Heart left ventricle (tissue), 16 donors: ENCODE data around the gene NLGN4X. TPM values are rescaled to one million over a fixed set of nuclear protein-coding genes. Genes with fewer than 3 reads are reported as not detected.

Experiments used
- ATAC-seq, 4 donors: fragments of 200-7000 bp; cut with Tn5 transposase; one replicate each; pipeline ENCODE4 v1.9.1; 2020 to 2022; ENCODE audit warnings: moderate library complexity in 4 of 4, mild to moderate bottlenecking in 3 of 4, moderate number of reproducible peaks in 1 of 4
- DNase-seq, 5 donors: peaks; one replicate each; pipeline ENCODE4 v3.0.0-alpha.2; 2020
- H3K27ac ChIP-seq, 12 donors: fragments of 200-600 bp; sonication (generic) in 4 of 12; one replicate each; pipeline versions ENCODE4 v1.5.0 to v1.8.0; 2016 to 2022; ENCODE audit warnings: mild to moderate bottlenecking in 2 of 12
- H3K27me3 ChIP-seq, 9 donors: fragments of 200-600 bp; sonication (generic) in 2 of 9; one replicate each; pipeline versions ENCODE4 v1.5.1 to v1.8.0; 2016 to 2022; ENCODE audit warnings: mild to moderate bottlenecking in 3 of 9
- H3K36me3 ChIP-seq, 9 donors: fragments of 200-600 bp; sonication (generic) in 2 of 9; one replicate each; pipeline versions ENCODE4 v1.5.0 to v1.8.0; 2018 to 2022; ENCODE audit warnings: mild to moderate bottlenecking in 2 of 9
- H3K4me1 ChIP-seq, 12 donors: fragments of 200-600 bp; sonication (generic) in 4 of 12; one replicate each; pipeline versions ENCODE4 v1.5.0 to v1.8.0; 2016 to 2022; ENCODE audit warnings: mild to moderate bottlenecking in 3 of 12
- H3K4me3 ChIP-seq, 12 donors: fragments of 200-600 bp; sonication (generic) in 4 of 12; one replicate each; pipeline versions ENCODE4 v1.5.0 to v1.8.0; 2017 to 2022; ENCODE audit warnings: mild to moderate bottlenecking in 9 of 12, moderate library complexity in 4 of 12
- H3K9me3 ChIP-seq, 12 donors: fragments of 200-600 bp; sonication (generic) in 4 of 12; one replicate each; pipeline versions ENCODE4 v1.5.0 to v1.8.0; 2016 to 2022; ENCODE audit warnings: mild to moderate bottlenecking in 1 of 12
- POLR2A ChIP-seq, 2 donors: fragments of 450-650 bp; IDR thresholded peaks; one replicate each; pipeline ENCODE4 v1.6.1; 2017; ENCODE audit warnings: antibody characterized with exemption in 2 of 2, mild to moderate bottlenecking in 2 of 2, moderate library complexity in 2 of 2
- WGBS, 4 donors: extraction: QIAGEN DNeasy Blood & Tissue Kit in 2 of 4; methylation state at CpG; one replicate each; pipeline versions ENCODE4 v1.1.5 to v1.1.7; 2013 to 2018; 5-methylcytosine and 5-hydroxymethylcytosine counted together
- intact Hi-C, 10 donors: fragments of 100-400 bp; cut with DNase I; formaldehyde crosslinking; loops; one replicate each; pipeline versions ENCODE4 v1.11.1 to v1.14.2; 2022
- polyA plus RNA-seq, 2 donors: library from polyadenylated mRNA; stranded (reverse); fragments of 200-250 nt; gene quantifications; one replicate each; pipeline ENCODE4 v1.2.3, GENCODE V29; 2013
- total RNA-seq, 9 donors: library from RNA; depleted of rRNA in 2 of 9; stranded (reverse); fragments of >200 nt in 2 of 9; fragmentation: NEBNext Ultra II Directional in 3 of 9; extraction: Animal tissue kit (Norgen Biotek cat#: 25700) in 3 of 9; gene quantifications; one replicate each; pipeline versions ENCODE4 v1.1.0 to v1.2.4, GENCODE V29; 2016 to 2023
- TF ChIP-seq, protein P1 (sequence below), 12 donors: fragments of 200-600 bp; sonication (generic) in 4 of 12; IDR thresholded peaks; one replicate each; pipeline versions ENCODE4 v1.5.0 to v1.8.0; 2018 to 2022; ENCODE audit warnings: antibody characterized with exemption in 12 of 12, mild to moderate bottlenecking in 5 of 12
- donor health status: ischemic (EF 13 %, LVEDD 7.1; RV severe dilation, severe dysfunction).
- donor health status: healthy with polysubstance abuse.
- donor health status: DM: no; HTN: yes; CAD: no.
- donor health status: DM: no; HTN: no; CAD: no.
- donor health status: ischemic (EF 25% LVEDD 6.9; RV normal size, moderate dysfunction).
- donor health status: ischemic (EF 25% LVEDD 5.7; RV mildly dilated, moderate dysfunction).
- donor health status: healthy.
- donor health status: DM: yes; HTN: yes; CAD: no.
- donor health status: ischemic (EF 35%, LVEDD 5.7; RV mildly dilated, moderate dysfunction).
- donor health status: nonischemic (EF 11% LVEDD 7.7; RV severe dilation, severe dysfunction).
- donor health status: DM: yes; HTN: yes; CAD: no.
- donor health status: PGD.
- donor health status: ischemic (EF 29% LVEDD 5.4; RV normal size, mild dysfunction).
- donor health status: nonischemic (EF 23%, LVEDD 6.1; RV moderate dilation, normal function).

Gene NLGN4X
- total and polyA plus RNA-seq, 11 donors = 0.30 to 5.5 (median 1.3) TPM

DNA sequence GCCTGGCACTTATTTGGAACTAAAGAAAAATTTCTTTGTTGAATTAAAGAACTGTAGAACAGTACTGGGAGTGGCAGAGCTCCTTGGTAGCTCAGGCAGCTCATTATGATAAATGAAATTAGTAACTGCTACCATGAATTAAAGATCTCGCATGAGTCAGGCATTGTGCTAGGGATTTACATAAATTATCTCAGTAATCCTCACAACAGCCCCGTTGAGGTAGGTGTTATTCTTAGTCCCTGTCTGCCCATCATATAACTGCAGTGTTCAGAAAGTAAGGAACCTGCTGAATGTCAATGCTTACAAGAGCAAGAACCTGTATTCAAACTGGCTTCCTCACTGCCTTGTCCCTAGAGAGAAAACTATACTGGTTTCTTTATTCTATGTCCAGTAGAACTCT, 108.3 kb downstream of the NLGN4X start:
- Histone ChIP-seq H3K27ac (no peak overlapping the region), H3K4me1 (no peaks in the 10 kb centered on the region), H3K4me3 (no peak overlapping the region), H3K27me3 (no peaks in the 10 kb centered on the region), H3K36me3 (no peaks in the 10 kb centered on the region), H3K9me3 (no peaks in the 10 kb centered on the region)
- intact Hi-C loops = no loop called here
- WGBS, 4 donors = 46 to 53% (median 50%) methylated on average over 2 of the region's 2 CpGs
- ATAC-seq (no peak), DNase-seq (no peak)
- TF ChIP-seq, protein P1, sequence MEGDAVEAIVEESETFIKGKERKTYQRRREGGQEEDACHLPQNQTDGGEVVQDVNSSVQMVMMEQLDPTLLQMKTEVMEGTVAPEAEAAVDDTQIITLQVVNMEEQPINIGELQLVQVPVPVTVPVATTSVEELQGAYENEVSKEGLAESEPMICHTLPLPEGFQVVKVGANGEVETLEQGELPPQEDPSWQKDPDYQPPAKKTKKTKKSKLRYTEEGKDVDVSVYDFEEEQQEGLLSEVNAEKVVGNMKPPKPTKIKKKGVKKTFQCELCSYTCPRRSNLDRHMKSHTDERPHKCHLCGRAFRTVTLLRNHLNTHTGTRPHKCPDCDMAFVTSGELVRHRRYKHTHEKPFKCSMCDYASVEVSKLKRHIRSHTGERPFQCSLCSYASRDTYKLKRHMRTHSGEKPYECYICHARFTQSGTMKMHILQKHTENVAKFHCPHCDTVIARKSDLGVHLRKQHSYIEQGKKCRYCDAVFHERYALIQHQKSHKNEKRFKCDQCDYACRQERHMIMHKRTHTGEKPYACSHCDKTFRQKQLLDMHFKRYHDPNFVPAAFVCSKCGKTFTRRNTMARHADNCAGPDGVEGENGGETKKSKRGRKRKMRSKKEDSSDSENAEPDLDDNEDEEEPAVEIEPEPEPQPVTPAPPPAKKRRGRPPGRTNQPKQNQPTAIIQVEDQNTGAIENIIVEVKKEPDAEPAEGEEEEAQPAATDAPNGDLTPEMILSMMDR (IDR thresholded peaks at IDR 0.05) = no peak
- TF ChIP-seq POLR2A (IDR thresholded peaks at IDR 0.05) = no peak

DNA sequence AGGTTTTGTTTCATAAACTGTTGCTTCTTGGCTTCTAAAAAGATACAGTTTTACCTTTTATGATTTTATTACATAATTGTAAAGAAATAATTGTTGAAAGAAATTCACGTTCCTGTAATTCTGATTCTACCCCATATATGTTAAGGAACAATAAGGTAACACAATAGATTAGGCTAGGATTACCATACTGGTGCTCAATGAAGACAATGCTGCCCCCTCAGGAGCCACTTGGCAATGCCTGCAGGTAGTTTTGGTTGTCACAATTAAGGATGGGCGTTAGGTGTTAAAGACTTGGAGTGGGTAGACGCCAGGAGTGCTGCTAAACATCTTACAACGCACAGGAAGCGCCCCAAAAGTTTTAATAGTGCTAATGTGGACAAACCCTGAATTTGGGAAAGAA, 133.2 kb downstream of the NLGN4X start:
- ATAC-seq = no peak
- no peaks in the 10 kb centered on the region for H3K36me3 ChIP-seq
- intact Hi-C loops = no loop called here

DNA sequence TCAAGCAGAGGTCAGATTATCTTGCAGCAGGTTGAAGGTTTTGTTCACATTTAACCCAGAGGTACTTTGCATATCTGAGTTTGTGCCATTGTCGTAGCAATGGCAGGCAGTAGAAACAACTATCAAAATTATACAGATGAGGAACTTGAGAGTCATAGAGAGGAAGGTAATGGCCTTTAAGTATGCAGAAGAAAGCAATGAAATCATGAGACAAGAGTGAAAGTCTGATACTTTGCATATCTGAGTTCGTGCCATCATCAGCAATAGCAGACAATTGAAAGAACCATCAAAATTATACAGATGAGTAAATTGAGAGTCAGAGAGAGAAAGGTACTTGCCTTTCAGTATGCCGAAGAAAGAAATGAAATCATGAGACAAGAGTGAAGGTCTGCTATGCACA, 154.1 kb downstream of the NLGN4X start:
- H3K36me3 ChIP-seq = no peaks in the 10 kb centered on the region
- H3K27ac ChIP-seq = no peak overlapping the region
- no peak for TF ChIP-seq POLR2A (IDR thresholded peaks at IDR 0.05)
- TF ChIP-seq, protein P1 (IDR thresholded peaks at IDR 0.05) = no peak
- H3K4me1 ChIP-seq = no peaks in the 10 kb centered on the region
- no peak overlapping the region for H3K4me3 ChIP-seq
- no peaks in the 10 kb centered on the region for H3K27me3 ChIP-seq
- H3K9me3 ChIP-seq = peaks cover 0 to 3% (median 0%) of the 10 kb centered on the region in 12 donors
- WGBS, 4 donors = 62 to 90% (median 86%) methylated on average over 3 of the region's 3 CpGs
- DNase-seq (no peak), ATAC-seq (no peak)
- intact Hi-C loops = no loop called here

More for the DNA sequence above, 133.2 kb downstream of the NLGN4X start:
- Histone ChIP-seq H3K4me3 (no peak overlapping the region), H3K4me1 (no peaks in the 10 kb centered on the region), H3K27ac (no peak overlapping the region), H3K9me3 (peaks cover 0 to 9% (median 0%) of the 10 kb centered on the region in 12 donors), H3K27me3 (no peaks in the 10 kb centered on the region)
- TF ChIP-seq POLR2A (IDR thresholded peaks at IDR 0.05) = no peak
- TF ChIP-seq, protein P1 (IDR thresholded peaks at IDR 0.05) = no peak
- no peak for DNase-seq
- WGBS, 4 donors = 25 to 45% (median 40%) methylated on average over 5 of the region's 5 CpGs

DNA sequence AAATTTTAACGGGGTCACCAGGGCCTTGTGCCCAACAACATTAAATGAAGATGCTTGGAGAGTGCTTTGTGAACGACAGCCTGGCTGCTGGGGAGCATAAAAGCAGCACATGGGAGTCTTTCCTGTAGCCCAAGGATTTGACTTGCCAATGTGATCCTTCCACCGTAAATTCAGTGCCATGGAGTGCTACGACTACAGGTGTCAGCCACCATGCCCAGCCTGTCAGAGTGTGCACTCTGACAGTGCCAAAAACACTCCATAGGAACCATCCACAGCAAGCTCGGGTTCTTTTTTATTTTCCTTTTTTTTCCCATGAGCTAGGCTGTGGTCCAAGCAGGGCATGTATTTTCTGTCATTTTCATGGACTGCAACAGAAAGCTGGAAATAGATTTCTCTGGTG, 156.9 kb downstream of the NLGN4X start:
- ATAC-seq (no peak), DNase-seq (no peak)
- H3K36me3 ChIP-seq = no peaks in the 10 kb centered on the region
- H3K4me3 ChIP-seq = no peak overlapping the region
- H3K27ac ChIP-seq = no peak overlapping the region
- intact Hi-C loops = no loop called here
- 70 to 78% (median 74%) methylated on average over 5 of the region's 5 CpGs for WGBS, 4 donors
- no peaks in the 10 kb centered on the region for H3K4me1 ChIP-seq
- no peaks in the 10 kb centered on the region for H3K27me3 ChIP-seq
- TF ChIP-seq, protein P1 (IDR thresholded peaks at IDR 0.05) = no peak
- no peak for TF ChIP-seq POLR2A (IDR thresholded peaks at IDR 0.05)
- peaks cover 0 to 3% (median 0%) of the 10 kb centered on the region in 12 donors for H3K9me3 ChIP-seq
